A673 (cell line): ENCODE measurements around the gene PATJ. TPM values are rescaled to one million over a fixed set of nuclear protein-coding genes. Genes with fewer than 3 reads are reported as not detected.
A peak's percentile ranks its signal among the peaks of the same experiment; 100 is the strongest.
"Not testable (repeated sequence)": the region's sequence is repeated elsewhere in the genome, so short reads cannot be mapped to it uniquely, and the experiment has no call there.

Experiments used
- BruUV-seq: library from RNA; stranded (reverse); fragments of 400-500 nt; replicated peaks from 2 replicates; lab custom pipeline; 2021; lab: Mats Ljungman, UMichigan
- CTCF ChIA-PET: fragments of 300-600 bp; sonication (Branson Sonifier 250); formaldehyde crosslinking; loops from one replicate; lab custom pipeline; 2022; ENCODE audit warnings: antibody characterized with exemption; lab: Charles Lee
- POLR2A ChIA-PET: fragments of 300-600 bp; sonication (Branson Sonifier 250); formaldehyde crosslinking; loops from one replicate; lab custom pipeline; 2022; ENCODE audit warnings: antibody characterized with exemption; ENCODE audit not compliant: low non-redundant PET; lab: Charles Lee
- DNase-seq: peaks from one replicate; pipeline ENCODE4 v3.0.0-alpha.2; 2015; ENCODE audit warnings: low spot score
- H3K27ac ChIP-seq: fragments of 200-600 bp; sonication (generic); 2 replicates; pipeline ENCODE4 v1.5.1; 2016; ENCODE audit warnings: mixed run types, low read depth, mild to moderate bottlenecking, mixed read lengths, antibody characterized with exemption, low read length; ENCODE audit not compliant: poor library complexity, severe bottlenecking
- H3K27me3 ChIP-seq: fragments of 200-600 bp; sonication (generic); replicated peaks from 2 replicates; pipeline ENCODE4 v1.6.1; 2017; ENCODE audit warnings: mixed run types, low read depth, mild to moderate bottlenecking, mixed read lengths, antibody characterized with exemption, low read length; ENCODE audit not compliant: insufficient read depth, poor library complexity
- H3K36me3 ChIP-seq: fragments of 200-600 bp; sonication (generic); 2 replicates; pipeline ENCODE4 v1.6.1; 2016; ENCODE audit warnings: mixed run types, mild to moderate bottlenecking, mixed read lengths, antibody characterized with exemption, low read length; ENCODE audit not compliant: insufficient read depth, poor library complexity, severe bottlenecking
- H3K4me1 ChIP-seq: fragments of 200-600 bp; sonication (generic); 2 replicates; pipeline ENCODE4 v1.6.1; 2017; ENCODE audit warnings: mixed run types, mild to moderate bottlenecking, mixed read lengths, antibody characterized with exemption, low read length; ENCODE audit not compliant: insufficient read depth, poor library complexity, severe bottlenecking
- H3K4me3 ChIP-seq: fragments of 200-600 bp; sonication (generic); 2 replicates; pipeline ENCODE4 v1.5.1; 2016; ENCODE audit warnings: low read depth, mixed run types, mild to moderate bottlenecking, mixed read lengths, low read length; ENCODE audit not compliant: poor library complexity, severe bottlenecking
- H3K9me3 ChIP-seq: fragments of 200-600 bp; sonication (generic); 2 replicates; pipeline ENCODE4 v1.6.1; 2016; ENCODE audit warnings: mixed run types, low read depth, mild to moderate bottlenecking, mixed read lengths, antibody characterized with exemption, low read length; ENCODE audit not compliant: poor library complexity, severe bottlenecking
- EZH2 ChIP-seq: fragments of 200-600 bp; sonication (generic); IDR thresholded peaks from 2 replicates; pipeline ENCODE4 v1.6.1; 2017; ENCODE audit warnings: borderline replicate concordance, low read depth, mild to moderate bottlenecking, mixed read lengths, antibody characterized with exemption, low read length; ENCODE audit not compliant: poor library complexity, severe bottlenecking
- intact Hi-C: fragments of 100-400 bp; cut with micrococcal nuclease; formaldehyde crosslinking; loops from one replicate; pipeline ENCODE4 v1.10.0; 2022; ENCODE audit not compliant: unreplicated experiment
- total RNA-seq: library from RNA; stranded (reverse); gene quantifications from 2 replicates; pipeline ENCODE4 v1.2.3, GENCODE V29; 2021
- TF ChIP-seq, protein P1 (sequence below): fragments of 300-800, 200-600 bp; sonication (generic); conservative IDR thresholded peaks from 2 replicates; pipeline ENCODE4 v1.5.1; 2017; ENCODE audit warnings: low read depth, mild to moderate bottlenecking, antibody characterized with exemption, low read length, moderate library complexity, mixed read lengths

PATJ gene
- total RNA-seq, 1 experiment from 2014 or later = 6.6 TPM

DNA sequence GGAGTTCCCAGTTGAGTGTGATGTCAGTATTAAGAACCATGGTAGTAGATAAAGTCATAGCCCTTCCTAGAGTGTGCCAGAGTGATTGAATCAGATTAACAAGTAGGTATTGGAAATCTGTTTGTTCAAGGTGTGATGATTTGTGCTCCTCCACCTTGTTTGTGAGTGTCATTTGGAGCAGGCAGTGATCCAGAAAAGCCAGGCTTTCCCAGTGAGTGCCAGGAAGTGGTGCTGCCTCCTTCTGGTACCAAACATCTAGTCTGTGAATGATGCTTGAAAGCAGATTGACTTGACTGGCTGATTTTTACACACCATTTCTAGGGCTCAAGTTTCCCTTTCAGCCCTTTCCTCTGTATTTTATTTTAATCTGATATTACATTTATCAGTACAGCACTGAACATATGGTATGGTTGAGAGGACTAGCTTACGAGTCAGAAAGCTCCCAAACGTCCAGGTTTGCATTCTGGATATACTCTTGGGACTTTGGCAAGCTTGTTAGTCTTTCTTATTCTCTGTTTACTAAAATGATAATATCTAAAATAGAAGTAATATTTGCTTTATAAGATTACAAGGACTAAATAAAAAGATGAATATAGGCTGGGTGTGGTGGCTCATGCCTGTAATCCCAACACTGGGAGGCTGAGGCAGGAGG lies 100.7 kb downstream of the PATJ start:
- H3K27ac ChIP-seq = no peak overlapping the region
- intact Hi-C loops = no loop called here
- no peak overlapping the region for H3K4me3 ChIP-seq
- H3K36me3 ChIP-seq = no peaks in the 10 kb centered on the region
- H3K4me1 ChIP-seq = no peaks in the 10 kb centered on the region
- DNase-seq = peak; percentile 26
- ChIA-PET POLR2A (no interaction called here), CTCF (interaction anchor here (0.6 kb wide), 1 partner anchor 839 kb away, joined by 3 read pairs; no protein-coding TSS in a partner anchor)
- no peaks in the 10 kb centered on the region for H3K9me3 ChIP-seq
- no peaks in the 10 kb centered on the region for H3K27me3 ChIP-seq
- TF ChIP-seq EZH2 = no peak
- TF ChIP-seq, protein P1, sequence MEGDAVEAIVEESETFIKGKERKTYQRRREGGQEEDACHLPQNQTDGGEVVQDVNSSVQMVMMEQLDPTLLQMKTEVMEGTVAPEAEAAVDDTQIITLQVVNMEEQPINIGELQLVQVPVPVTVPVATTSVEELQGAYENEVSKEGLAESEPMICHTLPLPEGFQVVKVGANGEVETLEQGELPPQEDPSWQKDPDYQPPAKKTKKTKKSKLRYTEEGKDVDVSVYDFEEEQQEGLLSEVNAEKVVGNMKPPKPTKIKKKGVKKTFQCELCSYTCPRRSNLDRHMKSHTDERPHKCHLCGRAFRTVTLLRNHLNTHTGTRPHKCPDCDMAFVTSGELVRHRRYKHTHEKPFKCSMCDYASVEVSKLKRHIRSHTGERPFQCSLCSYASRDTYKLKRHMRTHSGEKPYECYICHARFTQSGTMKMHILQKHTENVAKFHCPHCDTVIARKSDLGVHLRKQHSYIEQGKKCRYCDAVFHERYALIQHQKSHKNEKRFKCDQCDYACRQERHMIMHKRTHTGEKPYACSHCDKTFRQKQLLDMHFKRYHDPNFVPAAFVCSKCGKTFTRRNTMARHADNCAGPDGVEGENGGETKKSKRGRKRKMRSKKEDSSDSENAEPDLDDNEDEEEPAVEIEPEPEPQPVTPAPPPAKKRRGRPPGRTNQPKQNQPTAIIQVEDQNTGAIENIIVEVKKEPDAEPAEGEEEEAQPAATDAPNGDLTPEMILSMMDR = peak; percentile 57
- no TSS peak for BruUV-seq

DNA sequence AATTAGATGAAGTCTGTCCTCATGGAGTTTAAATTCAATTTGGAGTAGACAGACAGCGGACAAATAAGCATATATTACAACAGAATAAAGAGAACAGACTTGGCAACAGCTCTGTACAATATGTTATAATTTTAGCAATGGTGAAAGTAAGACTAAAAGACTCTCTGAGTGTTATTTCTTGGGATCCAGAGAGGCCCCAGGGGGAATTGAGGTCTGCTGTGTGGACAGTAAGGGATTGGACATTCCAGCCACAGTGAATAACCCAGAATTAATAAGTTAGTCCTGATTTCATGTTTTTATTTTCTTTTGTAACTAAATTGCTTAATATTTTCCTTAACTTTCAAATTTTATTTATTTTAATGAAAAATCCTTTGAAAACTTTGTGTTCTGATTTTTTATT lies 101.7 kb downstream of the PATJ start:
- Histone ChIP-seq H3K27me3 (no peaks in the 10 kb centered on the region), H3K36me3 (no peaks in the 10 kb centered on the region), H3K27ac (no peak overlapping the region), H3K4me3 (no peak overlapping the region), H3K9me3 (no peaks in the 10 kb centered on the region), H3K4me1 (no peaks in the 10 kb centered on the region)
- ChIA-PET CTCF (interaction anchor here (1.4 kb wide), 1 partner anchor 9 kb away, joined by 5 read pairs; no protein-coding TSS in a partner anchor), POLR2A (no interaction called here)
- no peak for DNase-seq
- TF ChIP-seq, protein P1 = no peak
- TF ChIP-seq EZH2 = no peak
- no TSS peak for BruUV-seq
- intact Hi-C loops = no loop called here

DNA sequence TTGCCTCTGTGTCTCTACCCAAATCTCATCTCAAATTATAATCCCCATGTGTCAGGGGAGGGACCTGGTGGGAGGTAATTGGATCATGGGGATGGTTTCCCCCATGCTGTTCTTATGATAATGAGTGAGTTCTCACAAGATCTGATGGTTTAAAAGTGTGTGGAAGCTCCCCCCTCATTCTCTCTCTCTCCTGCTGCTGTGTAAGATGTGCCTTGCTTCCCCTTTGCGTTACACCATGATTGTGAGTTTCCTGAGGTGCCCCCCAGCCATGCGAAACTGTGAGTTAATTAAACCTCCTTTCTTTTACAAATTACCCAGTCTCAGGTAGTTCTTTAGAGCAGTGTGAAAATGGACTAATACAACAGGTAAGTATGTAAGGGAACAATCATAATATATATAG lies 102.4 kb downstream of the PATJ start:
- ChIA-PET CTCF (interaction anchor here (1.4 kb wide), 1 partner anchor 8 kb away, joined by 5 read pairs; no protein-coding TSS in a partner anchor), POLR2A (interaction anchor here (0.6 kb wide), 1 partner anchor 591 kb away, joined by 6 read pairs; no protein-coding TSS in a partner anchor)
- intact Hi-C loops = not testable (repeated sequence)

More for the DNA sequence above, 102.4 kb downstream of the PATJ start:
- not testable (repeated sequence) for H3K4me3 ChIP-seq, H3K9me3 ChIP-seq, H3K4me1 ChIP-seq, BruUV-seq, H3K36me3 ChIP-seq, H3K27me3 ChIP-seq, H3K27ac ChIP-seq
- DNase-seq = peak; percentile 38
